ENCODE data around the gene MMEL1.

MMEL1 gene

DNA sequence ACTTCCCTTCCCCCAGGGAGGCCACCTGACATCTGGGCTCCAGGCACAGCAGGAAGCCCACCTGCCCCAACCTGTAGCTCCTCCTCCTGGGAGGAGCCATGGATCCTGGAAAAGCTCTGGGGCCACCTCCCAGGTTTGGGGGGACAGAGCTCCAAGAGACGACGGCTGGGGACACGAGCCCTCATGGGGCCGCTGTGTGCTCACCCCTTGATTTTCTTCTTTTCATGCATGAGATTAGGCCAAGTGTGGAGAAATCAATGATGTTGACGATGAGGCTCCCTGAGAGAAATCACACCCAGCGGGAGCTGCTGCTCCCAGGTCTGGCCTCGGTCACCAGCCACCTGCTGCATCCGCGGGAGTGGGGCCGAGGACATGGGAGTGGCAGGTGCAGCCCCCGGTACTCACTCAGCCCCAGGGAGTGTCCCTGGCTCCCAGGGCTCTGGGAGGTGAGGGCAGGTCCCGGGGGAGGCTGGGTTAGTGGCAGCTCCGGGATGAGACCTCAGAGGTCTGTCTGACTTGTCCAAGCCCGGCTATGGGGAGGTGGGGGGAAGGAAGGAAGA, 67.9 kb downstream of the MMEL1 start:
- TF ChIP-seq, protein P1, sequence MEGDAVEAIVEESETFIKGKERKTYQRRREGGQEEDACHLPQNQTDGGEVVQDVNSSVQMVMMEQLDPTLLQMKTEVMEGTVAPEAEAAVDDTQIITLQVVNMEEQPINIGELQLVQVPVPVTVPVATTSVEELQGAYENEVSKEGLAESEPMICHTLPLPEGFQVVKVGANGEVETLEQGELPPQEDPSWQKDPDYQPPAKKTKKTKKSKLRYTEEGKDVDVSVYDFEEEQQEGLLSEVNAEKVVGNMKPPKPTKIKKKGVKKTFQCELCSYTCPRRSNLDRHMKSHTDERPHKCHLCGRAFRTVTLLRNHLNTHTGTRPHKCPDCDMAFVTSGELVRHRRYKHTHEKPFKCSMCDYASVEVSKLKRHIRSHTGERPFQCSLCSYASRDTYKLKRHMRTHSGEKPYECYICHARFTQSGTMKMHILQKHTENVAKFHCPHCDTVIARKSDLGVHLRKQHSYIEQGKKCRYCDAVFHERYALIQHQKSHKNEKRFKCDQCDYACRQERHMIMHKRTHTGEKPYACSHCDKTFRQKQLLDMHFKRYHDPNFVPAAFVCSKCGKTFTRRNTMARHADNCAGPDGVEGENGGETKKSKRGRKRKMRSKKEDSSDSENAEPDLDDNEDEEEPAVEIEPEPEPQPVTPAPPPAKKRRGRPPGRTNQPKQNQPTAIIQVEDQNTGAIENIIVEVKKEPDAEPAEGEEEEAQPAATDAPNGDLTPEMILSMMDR (IDR thresholded peaks at IDR 0.05), result no peak
- no peak for DNase-seq (ENCODE audit: low spot score)
- Histone ChIP-seq H3K27ac (no peak overlapping the region), H3K4me3 (no peak overlapping the region)

DNA sequence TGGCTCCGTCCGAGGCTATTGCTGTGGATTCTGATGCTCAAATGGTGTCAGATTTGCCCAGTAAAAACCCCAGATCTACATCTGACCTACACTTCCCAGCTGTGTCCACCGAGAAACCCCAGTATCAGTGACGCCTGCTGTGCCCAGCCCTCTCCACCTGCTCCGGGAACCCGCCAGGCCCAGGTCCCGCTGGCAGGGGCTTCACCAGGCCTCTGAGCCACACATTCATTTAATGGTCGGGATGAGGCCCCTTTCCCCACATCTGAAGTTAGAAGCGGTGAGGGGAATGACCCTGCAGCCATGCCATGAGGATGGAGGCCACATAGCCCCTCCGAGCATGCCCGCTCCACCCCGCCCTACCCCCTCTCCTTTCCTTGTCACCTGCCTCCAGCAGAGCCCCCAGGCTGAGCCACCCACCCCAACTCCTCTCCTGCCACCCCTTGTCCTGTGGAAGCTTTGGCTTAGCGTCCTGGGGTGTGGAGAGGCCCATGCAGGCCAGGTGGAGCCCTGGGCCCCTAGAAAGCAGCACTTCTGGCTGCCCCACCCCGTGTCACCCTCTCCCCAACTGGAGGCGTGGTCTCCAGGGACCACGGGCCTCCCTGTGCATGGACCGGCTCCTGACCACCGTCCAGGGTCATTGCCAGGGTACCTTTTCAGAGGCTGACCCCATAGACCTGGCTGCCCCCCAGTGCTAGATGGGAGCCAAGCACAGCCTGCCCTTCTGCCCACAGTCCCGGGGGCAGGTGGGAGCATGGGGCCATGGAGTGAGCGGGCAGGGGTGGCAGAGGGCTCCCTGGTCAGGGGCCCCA, 68.6 kb downstream of the MMEL1 start:
- Histone ChIP-seq H3K27ac (no peak overlapping the region), H3K4me3 (no peak overlapping the region)
- DNase-seq (ENCODE audit: low spot score), result no peak
- TF ChIP-seq, protein P1 (IDR thresholded peaks at IDR 0.05), result no peak

DNA sequence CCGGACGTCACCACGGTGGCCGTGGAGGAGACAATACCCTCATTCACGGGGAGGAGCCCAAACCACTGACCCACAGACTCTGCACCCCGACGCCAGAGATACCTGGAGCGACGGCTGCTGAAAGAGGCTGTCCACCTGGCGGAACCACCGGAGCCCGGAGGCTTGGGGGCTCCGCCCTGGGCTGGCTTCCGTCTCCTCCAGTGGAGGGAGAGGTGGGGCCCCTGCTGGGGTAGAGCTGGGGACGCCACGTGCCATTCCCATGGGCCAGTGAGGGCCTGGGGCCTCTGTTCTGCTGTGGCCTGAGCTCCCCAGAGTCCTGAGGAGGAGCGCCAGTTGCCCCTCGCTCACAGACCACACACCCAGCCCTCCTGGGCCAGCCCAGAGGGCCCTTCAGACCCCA, 69.6 kb downstream of the MMEL1 start:
- H3K27ac ChIP-seq, result no peak overlapping the region
- TF ChIP-seq, protein P1 (IDR thresholded peaks at IDR 0.05), result no peak
- H3K4me3 ChIP-seq, result no peak overlapping the region
- DNase-seq (ENCODE audit: low spot score), result no peak

DNA sequence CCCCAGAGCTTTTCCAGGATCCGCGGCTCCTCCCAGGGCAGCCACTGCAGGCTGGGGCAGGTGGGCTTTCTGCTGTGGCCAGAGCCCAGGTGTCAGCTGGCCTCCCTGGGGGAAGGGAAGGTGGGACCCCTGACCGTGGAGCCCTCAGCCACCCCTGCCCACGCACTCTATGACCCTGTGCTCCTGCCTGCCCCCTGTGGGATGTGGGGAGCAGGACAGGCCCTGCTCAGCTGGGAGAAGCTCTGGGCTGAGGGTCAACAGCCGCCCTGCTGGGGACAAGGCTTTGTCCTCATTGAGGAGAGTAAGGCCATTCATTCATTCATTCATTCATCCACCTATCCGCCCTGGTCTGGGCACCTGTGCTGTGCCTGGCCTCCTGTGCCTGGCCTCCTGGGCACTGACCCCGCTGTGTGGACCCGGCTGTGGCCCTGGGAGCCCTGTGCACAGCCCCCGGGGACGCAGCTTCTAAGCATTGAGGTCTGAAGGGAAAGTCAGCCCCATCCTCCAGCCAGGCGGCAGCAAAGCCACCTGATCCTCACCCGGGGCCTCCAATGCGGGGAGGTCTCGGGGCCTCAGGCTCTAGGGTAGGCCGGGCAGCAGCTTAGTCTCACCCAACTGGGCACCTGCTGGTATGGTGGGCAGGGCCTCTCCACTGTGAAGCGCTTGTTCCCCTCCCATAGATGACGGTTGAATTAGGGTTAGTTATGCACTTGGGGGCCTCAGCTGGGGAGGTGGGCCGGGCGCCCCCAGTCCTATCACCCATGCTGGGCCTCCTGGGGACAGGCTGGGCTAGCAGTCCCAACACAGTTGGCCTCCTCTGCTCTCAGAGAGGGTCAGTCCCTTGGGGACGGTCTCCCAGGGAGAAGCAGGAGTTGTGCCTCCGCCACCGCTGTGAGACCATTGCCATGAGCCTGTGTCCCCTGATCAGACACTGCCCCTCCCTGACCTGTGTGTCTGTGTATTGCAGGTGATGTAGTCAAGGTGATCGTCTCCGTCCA, 70.6 kb downstream of the MMEL1 start:
- no peak overlapping the region for H3K4me3 ChIP-seq
- TF ChIP-seq, protein P1 (IDR thresholded peaks at IDR 0.05), result no peak
- DNase-seq (ENCODE audit: low spot score), result no peak
- no peak overlapping the region for H3K27ac ChIP-seq

DNA sequence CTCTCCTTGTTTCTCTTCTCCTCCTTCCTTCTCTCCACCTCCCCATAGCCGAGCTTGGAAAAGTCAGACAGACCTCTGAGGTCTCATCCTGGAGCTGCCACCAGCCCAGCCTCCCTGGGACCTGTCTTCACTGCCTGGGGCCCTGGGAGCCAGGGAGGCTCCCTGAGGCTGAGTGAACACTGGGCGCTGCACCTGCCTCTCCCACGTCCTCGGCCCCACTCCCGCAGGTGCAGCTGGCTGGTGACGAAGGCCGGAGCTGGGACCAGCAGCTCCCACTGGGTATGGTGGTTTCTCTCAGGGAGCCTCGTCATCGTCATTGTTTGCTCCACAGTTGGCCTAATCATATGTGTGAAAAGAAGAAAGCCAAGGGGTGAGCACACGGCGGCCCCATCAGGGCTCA, 71.4 kb downstream of the MMEL1 start:
- no peak overlapping the region for H3K27ac ChIP-seq
- DNase-seq (ENCODE audit: low spot score), result no peak
- H3K4me3 ChIP-seq, result no peak overlapping the region
- TF ChIP-seq, protein P1 (IDR thresholded peaks at IDR 0.05), result no peak

DNA sequence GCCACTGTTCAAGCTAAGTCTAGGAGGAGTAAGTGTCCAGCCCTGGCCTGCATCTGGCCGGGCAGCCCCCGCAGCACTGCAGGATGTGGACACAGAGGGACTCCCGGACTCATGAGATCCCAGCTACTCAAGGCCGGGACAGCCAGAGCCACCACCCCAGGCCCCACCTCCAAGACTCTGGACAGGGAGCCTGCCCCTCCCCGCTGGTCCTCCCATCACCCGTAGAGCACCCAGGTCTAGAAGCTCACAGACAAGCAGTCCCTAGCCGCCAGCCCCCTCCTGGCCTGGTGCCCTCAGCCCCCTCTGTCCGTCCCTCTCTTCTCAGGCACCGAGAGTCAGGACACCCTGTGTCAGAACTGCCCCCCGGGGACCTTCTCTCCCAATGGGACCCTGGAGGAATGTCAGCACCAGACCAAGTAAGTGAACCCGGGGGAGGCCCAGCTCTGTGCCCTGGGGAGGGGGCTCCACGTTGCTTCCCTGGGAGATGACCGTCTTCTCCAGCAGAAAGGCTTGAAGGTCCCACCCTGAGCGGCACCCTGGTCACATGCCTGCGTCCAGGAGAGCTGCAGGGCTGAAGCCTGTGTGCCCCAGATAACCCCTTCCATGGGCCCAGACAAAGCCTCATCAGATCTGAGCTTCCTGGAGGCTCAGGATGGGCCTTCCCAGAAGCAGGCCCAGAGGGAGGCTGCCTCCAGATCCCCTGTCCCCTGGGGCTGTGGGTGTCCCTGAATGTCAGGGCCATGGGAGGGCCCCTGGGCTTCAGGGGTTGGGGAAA, 72.3 kb downstream of the MMEL1 start:
- TF ChIP-seq, protein P1 (IDR thresholded peaks at IDR 0.05), result no peak
- no peak overlapping the region for H3K27ac ChIP-seq
- DNase-seq (ENCODE audit: low spot score), result no peak
- no peak overlapping the region for H3K4me3 ChIP-seq

Measured in coronary artery (tissue), 2 donors.